Measurements from ENCODE around the gene FAM131C. TPM values are rescaled to one million over a fixed set of nuclear protein-coding genes. Genes with fewer than 3 reads are reported as not detected.

The FAM131C gene
- total RNA-seq, 2 donors from 2014 or later: 5.2 to 8.7 TPM

DNA sequence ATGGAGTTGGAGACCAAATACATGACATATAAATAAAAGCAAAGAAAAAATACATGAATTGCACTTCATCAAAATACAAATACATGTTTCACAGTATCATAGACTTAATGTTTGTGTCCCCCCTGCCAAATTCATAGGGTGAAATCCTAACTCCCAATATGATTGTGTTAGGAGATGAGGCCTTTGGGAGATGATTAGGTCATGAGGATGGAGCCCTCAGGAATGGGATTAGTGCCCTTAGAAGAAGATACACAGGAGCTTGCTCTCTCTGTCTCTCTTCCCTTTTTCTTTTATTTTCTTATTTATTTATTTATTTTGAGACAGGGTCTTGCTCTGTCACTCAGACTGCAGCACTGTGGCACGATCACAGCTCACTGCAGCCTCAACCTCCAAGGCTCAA lies 26.0 kb upstream of the FAM131C start:
- Histone ChIP-seq H3K27me3 (no peaks in the 10 kb centered on the region), H3K4me1 (no peaks in the 10 kb centered on the region), H3K36me3 (no peaks in the 10 kb centered on the region), H3K4me3 (no peak overlapping the region), H3K27ac (no peak overlapping the region), H3K9me3 (no peaks in the 10 kb centered on the region)
- DNase-seq (ENCODE audit: low spot score): no peak
- TF ChIP-seq, protein P1, sequence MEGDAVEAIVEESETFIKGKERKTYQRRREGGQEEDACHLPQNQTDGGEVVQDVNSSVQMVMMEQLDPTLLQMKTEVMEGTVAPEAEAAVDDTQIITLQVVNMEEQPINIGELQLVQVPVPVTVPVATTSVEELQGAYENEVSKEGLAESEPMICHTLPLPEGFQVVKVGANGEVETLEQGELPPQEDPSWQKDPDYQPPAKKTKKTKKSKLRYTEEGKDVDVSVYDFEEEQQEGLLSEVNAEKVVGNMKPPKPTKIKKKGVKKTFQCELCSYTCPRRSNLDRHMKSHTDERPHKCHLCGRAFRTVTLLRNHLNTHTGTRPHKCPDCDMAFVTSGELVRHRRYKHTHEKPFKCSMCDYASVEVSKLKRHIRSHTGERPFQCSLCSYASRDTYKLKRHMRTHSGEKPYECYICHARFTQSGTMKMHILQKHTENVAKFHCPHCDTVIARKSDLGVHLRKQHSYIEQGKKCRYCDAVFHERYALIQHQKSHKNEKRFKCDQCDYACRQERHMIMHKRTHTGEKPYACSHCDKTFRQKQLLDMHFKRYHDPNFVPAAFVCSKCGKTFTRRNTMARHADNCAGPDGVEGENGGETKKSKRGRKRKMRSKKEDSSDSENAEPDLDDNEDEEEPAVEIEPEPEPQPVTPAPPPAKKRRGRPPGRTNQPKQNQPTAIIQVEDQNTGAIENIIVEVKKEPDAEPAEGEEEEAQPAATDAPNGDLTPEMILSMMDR (IDR thresholded peaks at IDR 0.05): no peak

DNA sequence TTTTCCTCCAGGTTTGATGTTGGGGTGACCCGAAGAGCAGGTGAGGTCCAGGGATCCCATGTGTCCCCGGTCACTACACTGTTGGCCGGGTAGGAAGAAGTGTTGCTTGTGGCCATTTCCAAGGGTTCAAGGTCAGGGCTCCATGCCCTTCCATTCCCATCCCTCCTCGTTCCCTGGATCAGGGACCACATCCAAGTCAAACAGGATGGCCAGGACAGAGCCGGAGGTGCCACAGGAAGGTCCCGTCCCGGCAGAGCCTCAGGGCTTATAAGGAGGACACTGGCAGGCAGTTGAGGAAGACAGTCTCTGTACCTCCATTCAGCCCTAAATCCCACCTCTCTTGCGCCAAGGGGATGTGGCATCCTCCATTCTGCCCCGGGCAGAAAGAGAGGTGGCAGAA lies 22.0 kb upstream of the FAM131C start:
- no peak overlapping the region for H3K4me3 ChIP-seq
- H3K9me3 ChIP-seq: no peaks in the 10 kb centered on the region
- H3K27me3 ChIP-seq: no peaks in the 10 kb centered on the region
- H3K4me1 ChIP-seq: no peaks in the 10 kb centered on the region
- DNase-seq (ENCODE audit: low spot score): no peak
- H3K36me3 ChIP-seq: no peaks in the 10 kb centered on the region
- no peak overlapping the region for H3K27ac ChIP-seq
- TF ChIP-seq, protein P1 (IDR thresholded peaks at IDR 0.05): no peak

DNA sequence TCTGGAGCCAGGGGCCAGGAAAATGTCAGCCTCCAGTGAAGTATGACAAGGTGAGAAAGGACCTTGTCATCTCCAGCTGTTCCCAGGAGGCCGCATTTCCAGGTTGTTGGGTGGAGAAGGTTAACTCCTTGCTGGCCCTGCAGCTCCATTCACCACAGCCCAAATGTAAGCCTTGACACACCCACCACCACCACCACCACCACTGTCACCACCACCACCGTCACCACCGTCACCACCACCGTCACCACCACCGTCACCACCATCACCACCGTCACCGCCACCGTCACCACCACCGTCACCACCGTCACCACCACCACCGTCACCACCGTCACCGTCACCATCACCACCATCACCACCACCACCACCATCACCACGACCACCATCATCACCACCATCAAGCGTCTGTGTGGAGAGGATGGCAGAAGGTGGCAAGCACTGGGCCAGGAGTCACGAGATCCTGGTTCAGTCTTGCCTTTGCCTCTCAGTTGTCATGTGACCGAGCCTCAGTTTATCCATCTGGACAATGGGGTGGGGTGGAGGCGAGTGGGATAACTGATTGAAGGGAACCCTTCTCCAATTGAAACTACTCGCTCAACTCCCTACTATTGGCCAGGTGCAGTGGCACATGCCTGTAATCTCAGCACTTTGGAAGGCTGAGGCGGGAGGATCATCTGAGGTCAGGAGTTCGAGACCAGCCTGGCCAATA lies 21.2 kb upstream of the FAM131C start:
- no peak for DNase-seq (ENCODE audit: low spot score)
- Histone ChIP-seq H3K4me3 (no peak overlapping the region), H3K27ac (no peak overlapping the region), H3K36me3 (no peaks in the 10 kb centered on the region), H3K9me3 (no peaks in the 10 kb centered on the region), H3K4me1 (no peaks in the 10 kb centered on the region), H3K27me3 (no peaks in the 10 kb centered on the region)
- TF ChIP-seq, protein P1 (IDR thresholded peaks at IDR 0.05): no peak

DNA sequence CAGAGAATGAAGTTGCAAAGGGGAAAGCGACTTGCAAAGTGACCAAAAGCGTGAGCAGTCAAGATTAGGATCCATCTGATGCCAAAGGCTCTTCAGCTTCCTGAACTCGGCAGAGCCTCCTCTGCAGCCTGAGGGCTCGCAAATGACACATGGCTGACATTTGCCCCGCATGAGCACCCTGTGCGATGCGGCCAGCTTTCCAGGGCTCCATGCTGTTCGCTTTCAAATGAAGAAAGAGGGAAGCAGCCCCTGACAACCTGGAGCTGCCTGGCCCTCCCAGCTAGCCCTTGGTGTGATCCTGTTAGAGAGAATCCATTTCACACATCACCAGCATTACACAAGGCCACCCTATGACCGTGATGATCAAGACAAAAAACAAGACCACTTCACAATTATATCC lies 20.2 kb upstream of the FAM131C start:
- no peak overlapping the region for H3K4me3 ChIP-seq
- H3K27me3 ChIP-seq: no peaks in the 10 kb centered on the region
- DNase-seq (ENCODE audit: low spot score): no peak
- TF ChIP-seq, protein P1 (IDR thresholded peaks at IDR 0.05): no peak
- no peaks in the 10 kb centered on the region for H3K36me3 ChIP-seq
- no peak overlapping the region for H3K27ac ChIP-seq
- no peaks in the 10 kb centered on the region for H3K9me3 ChIP-seq
- H3K4me1 ChIP-seq: peaks cover 0 to 4% of the 10 kb centered on the region in 2 donors

DNA sequence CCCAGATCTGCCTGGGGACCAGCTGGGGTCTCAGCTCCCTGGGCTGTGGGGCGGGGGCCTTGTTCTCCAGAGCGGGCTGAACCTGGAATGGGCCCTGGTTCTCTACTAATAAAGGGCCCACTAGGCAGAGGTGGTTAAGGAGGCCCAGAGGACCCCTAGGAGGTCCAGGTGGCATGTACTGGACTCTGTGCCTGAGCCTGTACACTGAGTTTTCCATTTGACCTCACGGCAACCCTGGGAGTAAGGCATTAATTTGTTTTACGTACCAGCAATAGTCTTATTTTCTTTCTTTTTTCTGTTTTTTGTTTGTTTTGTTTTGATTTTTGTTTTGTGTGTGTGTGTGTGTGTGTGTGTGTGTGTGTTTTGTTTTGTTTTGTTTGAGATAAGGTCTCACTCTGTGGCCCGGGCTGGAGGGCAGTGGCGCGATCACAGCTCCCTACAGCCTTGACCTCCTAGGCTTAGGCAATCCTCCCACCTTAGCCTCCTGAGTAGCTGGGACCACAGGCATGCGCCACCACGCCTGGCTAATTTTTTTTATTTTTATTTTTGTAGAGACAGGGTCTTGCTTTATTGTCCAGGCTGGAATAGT lies 19.6 kb upstream of the FAM131C start:
- no peaks in the 10 kb centered on the region for H3K27me3 ChIP-seq
- H3K36me3 ChIP-seq: no peaks in the 10 kb centered on the region
- H3K27ac ChIP-seq: no peak overlapping the region
- no peaks in the 10 kb centered on the region for H3K9me3 ChIP-seq
- no peak overlapping the region for H3K4me3 ChIP-seq
- no peak for DNase-seq (ENCODE audit: low spot score)
- TF ChIP-seq, protein P1 (IDR thresholded peaks at IDR 0.05): no peak
- peaks cover 0 to 10% of the 10 kb centered on the region in 2 donors for H3K4me1 ChIP-seq
